Non-pigmented ciliary epithelial cell (primary cell): ENCODE data around the gene SSH2.

Experiments used
- DNase-seq: peaks from one replicate; pipeline ENCODE4 v3.0.0-alpha.2; 2010; ENCODE audit warnings: low read depth

Gene SSH2

GRCh38 chr17:29778956-29779811 is 150.8 kb downstream of the SSH2 start:
- no peak for DNase-seq

DNA sequence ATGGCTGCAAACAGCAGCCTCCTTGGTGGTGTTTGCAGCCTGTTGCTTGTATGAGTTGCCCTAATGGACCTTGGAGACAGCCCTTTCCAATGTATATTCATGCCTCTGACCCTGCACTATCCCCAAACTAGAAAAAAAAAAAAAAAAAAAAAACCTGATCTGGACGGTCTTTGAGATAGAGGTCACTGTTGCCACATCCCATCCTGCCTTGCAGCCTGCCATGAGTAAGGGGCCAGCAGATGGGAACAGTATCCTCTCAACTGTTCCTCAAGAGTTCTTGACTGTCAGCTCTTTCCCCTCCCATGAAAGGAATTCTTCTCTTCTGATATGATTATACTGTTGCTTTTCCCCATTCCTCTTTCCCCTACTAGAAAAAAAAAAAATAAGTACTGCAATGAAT is 152.4 kb downstream of the SSH2 start:
- no peak for DNase-seq

DNA sequence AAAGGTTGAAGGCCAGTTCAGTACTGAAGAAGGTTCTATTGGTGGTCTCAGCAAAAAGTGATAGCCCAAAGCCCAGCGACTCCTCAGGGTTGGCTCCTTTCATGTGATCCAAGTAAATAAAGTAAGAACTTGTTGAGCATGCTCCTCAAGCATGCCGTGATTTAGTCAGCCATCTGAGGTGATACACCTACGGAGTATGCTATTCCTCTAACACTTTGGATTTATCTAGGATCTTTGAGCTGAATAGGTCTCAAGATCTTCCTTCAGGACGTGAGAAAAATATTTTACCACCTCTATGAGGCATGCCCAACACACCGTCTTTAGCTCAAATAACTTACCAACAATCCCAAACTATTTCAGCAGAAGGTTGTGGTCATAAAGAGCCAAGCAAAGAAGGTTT is 154.0 kb downstream of the SSH2 start:
- DNase-seq, result no peak

DNA sequence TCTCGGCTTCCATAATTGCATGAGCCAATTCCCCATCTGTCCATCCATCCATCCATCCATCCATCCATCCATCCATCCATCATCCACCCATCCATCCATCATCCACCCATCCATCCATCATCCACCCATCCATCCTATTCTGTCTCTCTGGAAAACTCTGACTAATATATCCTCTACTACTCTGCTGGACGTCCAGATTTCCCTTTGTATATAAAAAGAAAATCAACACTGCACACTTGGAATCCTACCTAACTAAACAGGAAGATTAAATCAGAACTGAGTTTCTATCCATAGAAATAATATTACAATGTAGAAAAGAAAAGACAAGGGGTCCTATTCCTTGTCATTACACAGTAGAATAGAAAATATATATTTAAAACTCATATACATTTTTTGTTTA is 157.0 kb downstream of the SSH2 start:
- no peak for DNase-seq

DNA sequence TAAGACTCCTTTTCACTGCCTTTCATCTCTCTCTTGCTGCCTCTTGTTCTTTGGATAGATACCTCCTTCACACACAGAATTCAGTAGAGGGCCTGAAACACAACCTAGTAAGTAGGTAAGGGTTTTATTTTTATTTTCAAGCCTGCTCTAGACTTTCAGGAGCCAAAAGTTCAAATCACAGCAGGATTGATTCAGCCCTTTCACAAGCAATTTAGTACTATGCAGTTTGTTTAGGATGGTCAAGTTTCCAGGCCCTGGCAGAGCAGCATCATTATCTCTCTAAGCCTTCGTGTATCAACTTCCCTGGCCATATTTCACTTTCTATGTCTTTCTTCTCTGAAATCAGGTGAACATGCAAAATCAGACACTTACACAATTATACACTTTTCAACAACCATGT is 158.5 kb downstream of the SSH2 start:
- no peak for DNase-seq

DNA sequence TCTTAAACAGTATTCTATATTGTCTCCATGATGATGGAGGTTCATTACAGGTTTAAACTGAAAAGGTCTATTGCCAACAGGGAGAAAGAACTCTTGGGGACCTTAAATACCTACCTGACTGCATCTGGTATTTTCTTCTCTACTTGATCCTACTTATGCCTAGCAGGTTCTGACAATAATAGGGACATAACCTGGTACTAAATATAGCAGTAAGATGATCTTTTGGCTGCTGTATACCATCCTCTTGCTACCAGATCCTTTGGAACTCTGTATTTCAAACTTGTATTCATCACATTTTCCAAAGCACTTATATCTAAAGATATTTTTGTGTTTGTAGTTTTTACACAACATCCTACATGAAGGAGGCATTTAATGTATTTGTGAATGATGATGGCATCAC is 160.8 kb downstream of the SSH2 start:
- DNase-seq, result no peak

- no peak for DNase-seq
Observed at GRCh38 chr17:29766796-29767327, 163.2 kb downstream of the SSH2 start.

GRCh38 chr17:29764748-29765147 is 165.3 kb downstream of the SSH2 start:
- no peak for DNase-seq

- no peak for DNase-seq
Observed at GRCh38 chr17:29764217-29764616, 165.8 kb downstream of the SSH2 start.

GRCh38 chr17:29763273-29763672 is 166.8 kb downstream of the SSH2 start:
- DNase-seq, result no peak

GRCh38 chr17:29761040-29761761 is 168.8 kb downstream of the SSH2 start:
- no peak for DNase-seq

DNA sequence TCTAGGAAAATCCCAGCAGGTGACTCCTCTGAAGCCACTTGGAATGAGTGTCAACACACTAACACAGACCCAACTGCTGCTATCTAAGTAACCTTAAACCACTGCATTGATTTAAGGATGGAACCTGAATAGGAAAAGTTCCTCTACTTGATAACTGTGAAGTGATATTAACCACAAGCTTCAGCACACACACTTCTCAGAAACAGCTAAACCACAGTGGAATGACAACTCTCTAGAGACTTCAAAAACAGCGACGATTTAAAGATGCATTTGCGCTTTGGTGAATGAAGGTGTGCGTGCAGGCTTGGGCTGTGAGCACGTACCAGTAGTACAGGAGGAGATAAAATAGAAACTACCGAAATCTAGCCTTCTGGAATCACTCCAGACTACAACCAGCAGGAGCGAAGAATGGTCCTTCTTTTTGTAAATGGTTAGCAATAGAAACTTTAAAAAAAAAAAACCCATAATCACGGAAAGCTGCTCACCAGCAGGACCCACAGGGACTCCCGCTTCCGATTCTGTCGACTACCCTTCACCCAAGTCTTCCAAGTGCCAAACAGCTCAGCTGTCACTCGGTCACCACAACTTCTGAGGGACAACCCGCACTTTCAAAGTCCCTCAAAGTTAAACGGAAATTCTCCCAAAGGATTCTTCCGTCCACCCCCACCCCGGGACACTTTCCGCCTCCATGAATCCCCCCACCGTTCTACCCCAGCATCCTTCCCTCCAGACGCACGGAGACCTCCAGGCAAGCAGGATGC is 169.6 kb downstream of the SSH2 start:
- DNase-seq, result no peak

GRCh38 chr17:29758255-29758654 is 171.8 kb downstream of the SSH2 start:
- DNase-seq, result no peak

DNA sequence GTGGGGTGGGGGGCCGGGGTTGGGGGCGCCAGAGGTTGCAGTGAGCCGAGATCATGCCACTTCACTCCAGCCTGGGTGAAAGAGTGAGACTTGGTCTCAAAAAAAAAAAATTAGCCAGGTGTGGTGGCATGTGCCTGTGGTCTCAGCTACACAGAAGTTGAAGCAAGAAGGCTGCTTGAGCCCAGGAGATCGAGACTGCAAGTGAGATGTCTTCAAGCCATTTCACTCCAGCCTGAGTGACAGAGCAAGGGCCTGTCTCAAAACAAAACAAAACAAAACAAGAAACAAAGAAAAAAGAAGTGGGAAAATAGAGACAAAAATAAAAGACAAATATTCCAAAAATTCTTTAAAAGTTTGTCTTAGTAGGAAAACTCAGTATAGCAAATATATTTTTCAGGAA is 172.2 kb downstream of the SSH2 start:
- no peak for DNase-seq

DNA sequence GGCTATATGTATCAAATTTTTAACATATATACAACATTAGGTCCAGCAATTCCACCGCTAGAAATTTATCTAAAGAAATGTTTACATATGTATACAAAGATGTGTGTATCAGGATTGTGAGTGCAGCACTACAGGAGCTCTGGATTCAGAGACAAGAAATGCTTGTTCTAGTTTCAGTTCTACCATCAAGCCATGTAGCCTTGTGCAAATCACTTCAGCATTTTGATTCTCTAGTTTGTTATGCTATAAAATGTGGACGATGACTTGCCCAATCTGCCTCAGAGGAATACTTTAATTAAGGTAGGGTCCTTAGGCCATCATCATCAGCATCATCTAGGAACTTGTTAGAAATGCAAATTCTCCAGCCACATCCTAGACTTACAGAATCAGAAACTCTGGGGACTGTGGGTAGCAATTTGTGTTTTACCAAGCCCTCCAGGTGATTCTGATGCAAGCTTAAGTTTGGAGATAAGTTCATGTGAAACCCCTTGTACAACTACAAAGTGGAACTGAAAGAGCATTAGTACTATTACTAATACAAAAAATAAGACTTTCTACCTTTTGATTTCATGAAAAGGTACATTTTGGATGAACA is 176.1 kb downstream of the SSH2 start:
- DNase-seq, result no peak

- no peak for DNase-seq
Observed at GRCh38 chr17:29749045-29749825, 180.8 kb downstream of the SSH2 start.

GRCh38 chr17:29748400-29748799 is 181.6 kb downstream of the SSH2 start:
- no peak for DNase-seq

DNA sequence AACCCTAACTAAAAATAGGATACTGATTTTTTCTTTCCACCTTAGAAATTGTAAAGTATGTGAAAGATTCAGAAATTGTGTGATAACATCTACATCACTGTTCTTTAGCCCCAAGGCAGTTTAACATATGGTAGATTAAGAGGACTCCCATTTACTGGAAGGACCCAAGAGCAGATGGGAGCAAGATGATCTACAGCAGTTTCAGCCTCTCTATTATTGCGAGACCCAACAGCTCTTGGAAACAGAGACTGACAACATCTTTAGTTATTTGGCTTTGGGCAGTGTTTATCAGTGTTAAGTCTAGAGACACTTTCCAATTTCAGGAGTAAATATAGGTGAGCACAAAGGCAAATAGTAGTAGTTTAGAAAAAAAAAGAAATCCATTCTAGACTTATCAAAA is 182.4 kb downstream of the SSH2 start:
- no peak for DNase-seq

DNA sequence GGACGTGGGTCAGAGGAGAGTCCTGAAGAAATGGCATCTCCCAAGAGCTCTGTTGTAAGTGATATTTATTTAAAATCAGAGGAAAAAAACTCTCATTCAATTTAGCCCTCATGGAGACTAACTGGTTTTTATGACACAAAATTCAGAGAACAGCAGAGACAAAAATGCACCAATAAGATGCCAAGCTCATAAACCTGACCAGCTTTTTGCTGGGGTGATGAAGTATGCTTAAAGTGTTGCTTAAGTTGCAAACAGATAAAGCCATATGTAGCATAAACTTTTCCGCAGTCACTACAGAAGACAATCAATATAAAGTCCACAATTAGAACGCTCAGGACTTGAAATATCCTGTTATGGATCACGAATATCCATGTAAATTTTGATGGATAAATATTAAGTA is 183.4 kb downstream of the SSH2 start:
- DNase-seq, result no peak

GRCh38 chr17:29744121-29744520 is 185.9 kb downstream of the SSH2 start:
- DNase-seq, result no peak

- no peak for DNase-seq
Observed at GRCh38 chr17:29742210-29742513, 187.9 kb downstream of the SSH2 start.

DNA sequence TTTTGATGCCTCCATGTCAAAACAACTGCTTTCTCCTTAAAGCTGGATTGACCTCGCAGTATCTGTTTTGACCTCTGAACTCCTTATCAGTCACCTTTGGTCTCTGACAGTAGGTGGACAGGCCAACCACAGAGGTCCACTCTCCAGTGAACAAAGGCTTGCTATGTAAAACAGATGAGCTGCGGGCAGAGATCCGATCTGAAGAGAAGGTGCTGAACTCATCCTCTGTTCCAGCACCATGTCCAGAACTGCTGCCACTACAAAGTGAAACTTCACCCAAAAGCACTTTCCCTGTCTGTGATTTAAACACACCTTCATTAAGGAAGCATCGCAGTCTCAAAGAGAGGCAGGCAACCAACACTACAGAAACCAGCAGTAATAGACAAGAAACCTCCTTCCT is 190.0 kb downstream of the SSH2 start:
- DNase-seq, result no peak
